Measurements from ENCODE around the gene CST9. TPM values are rescaled to one million over a fixed set of nuclear protein-coding genes. Genes with fewer than 3 reads are reported as not detected.

The CST9 gene
- total and polyA plus RNA-seq, 8 donors = not detected

GRCh38 chr20:23609486-23610109 lies 3.9 kb upstream of the CST9 start:
- no peak for TF ChIP-seq CTCF (IDR thresholded peaks at IDR 0.05)
- ATAC-seq = no peak
- DNase-seq = no peak
- H3K27me3 ChIP-seq = no peaks in the 10 kb centered on the region
- intact Hi-C loops (cut with DNase I) = loop anchor here in 1 of 2 donors (10.0 kb wide), 1 partner anchor 165 kb away; no protein-coding TSS in a partner anchor
- H3K27ac ChIP-seq = no peak overlapping the region
- peaks cover 0 to 4% of the 10 kb centered on the region in 2 donors for H3K4me1 ChIP-seq
- H3K4me3 ChIP-seq = no peak overlapping the region
- H3K9me3 ChIP-seq = no peaks in the 10 kb centered on the region
- H3K36me3 ChIP-seq = no peaks in the 10 kb centered on the region

GRCh38 chr20:23608251-23608846 lies 2.6 kb upstream of the CST9 start:
- H3K9me3 ChIP-seq = no peaks in the 10 kb centered on the region
- H3K27ac ChIP-seq = no peak overlapping the region
- ATAC-seq (no peak), DNase-seq (no peak)
- TF ChIP-seq CTCF (IDR thresholded peaks at IDR 0.05) = no peak
- H3K4me3 ChIP-seq = no peak overlapping the region
- H3K27me3 ChIP-seq = no peaks in the 10 kb centered on the region
- intact Hi-C loops (cut with DNase I) = loop anchor here in 1 of 2 donors (10.0 kb wide), 1 partner anchor 164 kb away; no protein-coding TSS in a partner anchor
- no peaks in the 10 kb centered on the region for H3K36me3 ChIP-seq
- H3K4me1 ChIP-seq = peaks cover 0 to 4% of the 10 kb centered on the region in 2 donors

- H3K27me3 ChIP-seq = no peaks in the 10 kb centered on the region
- H3K27ac ChIP-seq = no peak overlapping the region
- ATAC-seq (no peak), DNase-seq (no peak)
- intact Hi-C loops (cut with DNase I) = loop anchor here in 1 of 2 donors (10.0 kb wide), 1 partner anchor 163 kb away; no protein-coding TSS in a partner anchor
- H3K9me3 ChIP-seq = no peaks in the 10 kb centered on the region
- no peak overlapping the region for H3K4me3 ChIP-seq
- H3K36me3 ChIP-seq = no peaks in the 10 kb centered on the region
- H3K4me1 ChIP-seq = peaks cover 0 to 4% of the 10 kb centered on the region in 2 donors
- TF ChIP-seq CTCF (IDR thresholded peaks at IDR 0.05) = no peak
Observed at GRCh38 chr20:23607497-23608245, 2.0 kb upstream of the CST9 start.

GRCh38 chr20:23606652-23607049 lies 934 bp upstream of the CST9 start:
- Histone ChIP-seq H3K4me3 (no peak overlapping the region), H3K4me1 (peaks cover 0 to 4% of the 10 kb centered on the region in 2 donors), H3K27ac (no peak overlapping the region), H3K27me3 (no peaks in the 10 kb centered on the region), H3K9me3 (no peaks in the 10 kb centered on the region), H3K36me3 (no peaks in the 10 kb centered on the region)
- intact Hi-C loops (cut with DNase I) = loop anchor here in 1 of 2 donors (10.0 kb wide), 1 partner anchor 162 kb away; no protein-coding TSS in a partner anchor
- DNase-seq = peak; percentile 43 to 88 (median 75)
- TF ChIP-seq CTCF (IDR thresholded peaks at IDR 0.05) = peak; percentile 77 to 90
- peak; percentile 99 for ATAC-seq

- no peak overlapping the region for H3K27ac ChIP-seq
- no peak for ATAC-seq
- no peaks in the 10 kb centered on the region for H3K36me3 ChIP-seq
- no peaks in the 10 kb centered on the region for H3K9me3 ChIP-seq
- H3K4me1 ChIP-seq = peaks cover 0 to 4% of the 10 kb centered on the region in 2 donors
- DNase-seq = no peak
- no peak overlapping the region for H3K4me3 ChIP-seq
- no peaks in the 10 kb centered on the region for H3K27me3 ChIP-seq
- intact Hi-C loops (cut with DNase I) = loop anchor here in 1 of 2 donors (10.0 kb wide), 1 partner anchor 160 kb away; no protein-coding TSS in a partner anchor
- TF ChIP-seq CTCF (IDR thresholded peaks at IDR 0.05) = no peak
Observed at GRCh38 chr20:23604306-23604705, 1.4 kb downstream of the CST9 start.

Measured in left lung (tissue), 10 donors.